ENCODE measurements around the gene TBC1D5.

- TF ChIP-seq CTCF (IDR thresholded peaks at IDR 0.05) (no peak), POLR2AphosphoS5 (IDR thresholded peaks at IDR 0.05; ENCODE audit: low read depth, low read length) (no peak)
Observed at GRCh38 chr3:17235310-17235709, 507.1 kb downstream of the TBC1D5 start.

Data from Panc1 (cell line).